IPS-20b (cell line): ENCODE results near the gene NMT1.

Experiments used
- H3K27ac ChIP-seq: one replicate; pipeline ENCODE4 v1.5.1; 2013; ENCODE audit warnings: low read length
- H3K27me3 ChIP-seq: 2 replicates; pipeline ENCODE4 v1.6.1; 2013; ENCODE audit warnings: mild to moderate bottlenecking, low read length, inconsistent platforms; ENCODE audit not compliant: insufficient read depth
- H3K36me3 ChIP-seq: 2 replicates; pipeline ENCODE4 v1.6.1; 2013; ENCODE audit warnings: low read depth, mild to moderate bottlenecking, inconsistent platforms, low read length, moderate library complexity; ENCODE audit not compliant: insufficient read depth
- H3K4me1 ChIP-seq: 2 replicates; pipeline ENCODE4 v1.6.1; 2013; ENCODE audit warnings: mild to moderate bottlenecking, control low read depth, inconsistent platforms, low read length, moderate library complexity; ENCODE audit not compliant: insufficient read depth
- H3K4me3 ChIP-seq: 2 replicates; pipeline ENCODE4 v1.5.1; 2013; ENCODE audit warnings: mild to moderate bottlenecking, low read length, inconsistent platforms
- H3K9ac ChIP-seq: 2 replicates; pipeline ENCODE4 v1.6.1; 2013; ENCODE audit warnings: low read depth, mild to moderate bottlenecking, inconsistent platforms, low read length, moderate library complexity
- H3K9me3 ChIP-seq: 2 replicates; pipeline ENCODE4 v1.6.1; 2013; ENCODE audit warnings: mild to moderate bottlenecking, low read depth, low read length, inconsistent platforms; ENCODE audit not compliant: insufficient read depth

The NMT1 gene

DNA sequence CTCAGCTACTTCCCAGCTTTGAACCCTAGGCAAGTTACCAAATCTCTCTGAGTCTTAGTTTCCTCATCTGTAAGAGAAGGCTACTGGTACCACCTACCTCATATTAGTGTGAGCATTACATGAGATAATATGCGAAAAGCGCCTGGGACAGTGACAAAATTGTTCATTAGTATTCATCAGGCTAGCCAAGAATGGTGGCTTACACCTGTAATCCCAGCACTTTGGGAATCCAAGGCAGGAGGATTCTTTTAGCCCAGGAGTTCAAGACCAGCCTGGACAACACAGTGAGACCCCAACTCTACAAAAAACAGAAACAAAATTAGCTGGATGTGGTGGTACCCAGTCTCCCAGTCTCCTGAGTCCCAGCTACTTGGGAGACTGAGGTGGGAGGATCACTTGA lies 67.9 kb downstream of the NMT1 start:
- no peak overlapping the region for H3K9ac ChIP-seq
- H3K9me3 ChIP-seq, result no peaks in the 10 kb centered on the region
- H3K36me3 ChIP-seq, result no peaks in the 10 kb centered on the region
- peaks cover 6% of the 10 kb centered on the region; the same call in 1 of the 2 replicates for H3K27me3 ChIP-seq
- no peak overlapping the region for H3K27ac ChIP-seq
- H3K4me3 ChIP-seq, result no peak overlapping the region
- no peaks in the 10 kb centered on the region for H3K4me1 ChIP-seq

DNA sequence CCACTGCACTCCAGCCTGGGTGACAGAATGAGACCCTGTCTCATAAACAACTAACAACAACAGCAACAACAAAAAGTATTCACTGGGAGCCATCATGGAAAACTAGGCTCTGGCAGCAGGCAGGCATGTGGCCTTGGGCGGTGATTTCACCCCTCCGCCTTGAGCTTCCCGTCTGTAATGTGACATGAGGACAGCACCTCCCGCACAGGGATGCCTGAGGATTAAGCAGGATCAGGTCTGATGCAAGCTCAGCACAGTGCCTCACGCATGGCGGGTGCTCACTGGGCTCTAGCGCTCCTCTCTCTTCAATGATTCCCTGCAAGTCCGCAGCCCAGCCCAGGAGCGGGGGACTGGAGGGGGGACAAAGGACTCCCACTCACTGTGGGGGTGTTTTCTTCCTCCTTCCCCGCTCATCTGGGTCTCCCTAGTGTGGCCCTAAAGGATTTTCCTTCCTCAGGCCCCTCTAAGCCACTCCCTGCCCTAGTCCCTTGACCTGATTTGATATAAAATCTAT lies 68.4 kb downstream of the NMT1 start:
- H3K27me3 ChIP-seq, result peaks cover 6% of the 10 kb centered on the region; the same call in 1 of the 2 replicates
- no peaks in the 10 kb centered on the region for H3K36me3 ChIP-seq
- H3K27ac ChIP-seq, result no peak overlapping the region
- no peak overlapping the region for H3K4me3 ChIP-seq
- H3K4me1 ChIP-seq, result no peaks in the 10 kb centered on the region
- H3K9ac ChIP-seq, result no peak overlapping the region
- no peaks in the 10 kb centered on the region for H3K9me3 ChIP-seq

DNA sequence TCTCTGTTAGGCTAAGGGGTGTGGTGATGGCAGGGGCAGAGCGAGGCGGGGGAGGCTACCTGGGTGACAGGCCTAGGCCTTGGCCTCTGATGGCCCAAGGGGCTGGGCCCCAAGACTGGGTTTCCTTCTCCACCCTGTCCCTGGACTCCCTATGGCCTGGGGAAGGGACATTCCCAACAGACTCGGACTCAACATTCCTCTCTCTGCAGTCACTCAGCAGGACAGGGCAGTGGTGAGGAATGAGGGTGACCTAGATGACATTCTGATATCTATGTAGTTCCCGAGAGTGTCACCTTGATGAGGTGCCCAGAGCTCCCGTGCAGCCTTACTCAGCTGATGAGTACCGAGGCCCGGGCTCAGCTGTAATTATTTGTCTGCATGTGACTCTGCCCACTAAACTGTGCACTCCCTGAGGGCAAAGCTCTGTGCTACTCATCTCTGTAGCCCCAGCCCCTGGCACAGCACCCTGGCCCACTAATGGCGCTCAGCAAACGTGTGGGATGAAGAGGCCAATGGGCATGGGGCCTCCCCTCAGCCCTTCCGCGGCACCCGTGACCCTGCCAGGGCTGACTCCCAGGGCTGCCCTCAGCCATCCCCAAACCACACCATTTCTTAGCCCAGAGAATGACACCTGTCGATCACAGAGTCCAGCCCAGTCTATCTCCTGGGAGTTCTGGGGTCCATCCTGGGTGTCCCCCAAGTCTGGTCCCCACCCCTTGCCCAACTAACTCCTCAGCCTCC lies 69.0 kb downstream of the NMT1 start:
- no peaks in the 10 kb centered on the region for H3K36me3 ChIP-seq
- no peaks in the 10 kb centered on the region for H3K9me3 ChIP-seq
- no peaks in the 10 kb centered on the region for H3K4me1 ChIP-seq
- peaks cover 6% of the 10 kb centered on the region; the same call in 1 of the 2 replicates for H3K27me3 ChIP-seq
- H3K4me3 ChIP-seq, result no peak overlapping the region
- no peak overlapping the region for H3K9ac ChIP-seq
- H3K27ac ChIP-seq, result no peak overlapping the region

DNA sequence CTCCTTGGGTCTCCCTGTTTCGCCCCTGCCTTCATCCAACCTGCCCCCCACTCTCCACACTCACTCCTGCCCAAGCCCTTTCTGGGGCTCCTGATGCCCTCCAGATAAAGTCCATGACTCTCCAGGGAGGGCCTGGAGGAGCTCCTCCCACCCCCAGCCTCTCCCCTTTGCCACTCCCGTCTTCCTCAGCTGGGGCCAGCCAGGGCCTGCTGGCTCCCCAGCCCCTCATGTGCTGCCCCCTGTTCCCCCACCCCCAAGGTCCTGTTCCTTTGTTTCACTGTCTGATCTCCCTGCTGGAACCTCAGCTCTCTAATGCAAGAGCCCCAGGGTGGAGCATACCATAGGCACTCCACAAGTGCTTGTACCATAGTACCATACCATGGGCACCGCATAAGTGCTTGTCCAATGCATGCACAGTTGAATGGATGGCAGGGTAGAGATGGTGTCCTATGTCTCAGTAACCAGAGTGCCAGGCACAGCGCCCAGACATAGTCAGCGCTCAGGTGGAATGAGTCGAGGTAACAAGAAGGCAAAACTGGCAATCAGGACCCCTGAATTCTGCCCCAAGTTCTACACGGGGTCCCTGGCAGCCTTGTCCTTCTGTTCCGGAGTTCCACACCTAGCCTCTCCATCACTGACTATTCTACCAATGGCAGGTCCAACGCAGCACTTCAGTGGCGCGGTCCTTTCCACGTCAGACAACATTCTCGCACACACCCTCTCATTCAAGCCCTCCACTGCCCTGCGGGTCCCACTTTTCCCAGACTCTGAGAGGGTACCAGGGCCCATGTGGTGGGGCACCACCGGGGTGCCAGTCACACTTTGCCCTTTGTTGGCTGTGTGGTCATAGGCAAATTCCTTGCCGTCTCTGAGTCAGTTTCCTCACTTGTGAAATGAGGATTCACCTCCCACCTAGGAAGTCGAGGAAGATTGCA lies 69.8 kb downstream of the NMT1 start:
- Histone ChIP-seq H3K27me3 (peaks cover 6% of the 10 kb centered on the region; the same call in 1 of the 2 replicates), H3K9me3 (no peaks in the 10 kb centered on the region), H3K36me3 (no peaks in the 10 kb centered on the region), H3K27ac (no peak overlapping the region), H3K4me1 (no peaks in the 10 kb centered on the region), H3K4me3 (peak overlapping the region; percentile 67; the same call in 1 of the 2 replicates), H3K9ac (no peak overlapping the region)

DNA sequence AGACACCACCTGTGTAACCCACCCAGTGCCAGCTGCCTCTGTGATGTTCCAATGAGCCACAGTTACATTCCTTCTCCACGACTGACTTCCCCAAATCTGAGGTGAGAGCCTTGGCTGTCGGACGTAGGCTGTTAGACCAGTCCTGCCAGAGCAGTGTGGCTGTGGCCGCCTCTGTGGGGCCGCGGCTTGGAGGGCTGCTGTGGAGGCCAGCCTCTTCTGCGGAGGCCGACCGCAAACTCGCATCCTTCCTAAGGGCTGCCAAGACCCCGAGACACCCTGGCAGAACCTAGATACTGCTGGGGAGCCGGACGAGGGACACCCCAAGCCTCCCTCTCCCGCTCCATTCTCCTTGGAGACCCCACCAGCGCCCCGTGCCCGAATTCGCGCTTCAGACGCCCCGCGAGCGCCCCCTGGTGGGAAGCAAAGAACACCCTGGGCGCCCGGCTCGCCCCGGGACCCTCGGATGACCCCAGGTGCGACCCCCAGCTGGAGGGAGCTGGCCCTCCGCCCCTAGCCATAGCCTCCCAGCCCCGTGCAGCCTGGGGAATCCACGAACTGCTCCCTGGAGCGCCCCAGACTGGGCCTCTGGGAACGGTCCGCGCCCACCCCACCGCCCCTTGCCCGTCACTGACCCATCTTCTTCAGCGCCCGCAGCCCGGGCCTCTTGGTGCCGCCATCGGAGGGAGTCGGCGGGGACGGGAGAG lies 70.7 kb downstream of the NMT1 start:
- no peak overlapping the region for H3K27ac ChIP-seq
- H3K4me3 ChIP-seq, result peak overlapping the region; percentile 67
- H3K9ac ChIP-seq, result no peak overlapping the region; the same call in 1 of the 2 replicates
- H3K4me1 ChIP-seq, result no peaks in the 10 kb centered on the region
- no peaks in the 10 kb centered on the region for H3K9me3 ChIP-seq
- H3K27me3 ChIP-seq, result peaks cover 6% of the 10 kb centered on the region; the same call in 1 of the 2 replicates
- no peaks in the 10 kb centered on the region for H3K36me3 ChIP-seq

DNA sequence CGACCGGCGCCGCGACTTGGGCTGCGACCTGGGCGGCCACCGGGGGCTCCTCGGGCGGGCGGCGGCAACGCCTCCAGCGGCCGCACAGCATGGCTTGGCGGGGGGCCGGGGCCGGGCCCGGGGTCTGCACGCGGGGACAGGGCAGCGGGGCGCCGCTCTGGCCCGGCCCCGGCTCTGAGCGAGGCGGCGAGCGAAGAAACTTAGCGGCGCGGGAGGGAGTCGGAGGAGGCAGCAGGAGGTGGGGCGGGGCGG lies 71.1 kb downstream of the NMT1 start, which contains the start of gene PLCD3:
Gene PLCD3 (minus strand): TSS at position 196 of the 252 bp plus-strand sequence. CDS start 105 bp downstream, at position 91.
- no peaks in the 10 kb centered on the region for H3K4me1 ChIP-seq
- H3K36me3 ChIP-seq, result no peaks in the 10 kb centered on the region
- H3K27ac ChIP-seq, result no peak within 1 kb of the TSS
- H3K27me3 ChIP-seq, result peaks cover 6% of the 10 kb centered on the region; the same call in 1 of the 2 replicates
- peak within 1 kb of the TSS; percentile 81 for H3K4me3 ChIP-seq
- H3K9ac ChIP-seq, result peak within 1 kb of the TSS; percentile 67; the same call in 1 of the 2 replicates
- H3K9me3 ChIP-seq, result no peaks in the 10 kb centered on the region

DNA sequence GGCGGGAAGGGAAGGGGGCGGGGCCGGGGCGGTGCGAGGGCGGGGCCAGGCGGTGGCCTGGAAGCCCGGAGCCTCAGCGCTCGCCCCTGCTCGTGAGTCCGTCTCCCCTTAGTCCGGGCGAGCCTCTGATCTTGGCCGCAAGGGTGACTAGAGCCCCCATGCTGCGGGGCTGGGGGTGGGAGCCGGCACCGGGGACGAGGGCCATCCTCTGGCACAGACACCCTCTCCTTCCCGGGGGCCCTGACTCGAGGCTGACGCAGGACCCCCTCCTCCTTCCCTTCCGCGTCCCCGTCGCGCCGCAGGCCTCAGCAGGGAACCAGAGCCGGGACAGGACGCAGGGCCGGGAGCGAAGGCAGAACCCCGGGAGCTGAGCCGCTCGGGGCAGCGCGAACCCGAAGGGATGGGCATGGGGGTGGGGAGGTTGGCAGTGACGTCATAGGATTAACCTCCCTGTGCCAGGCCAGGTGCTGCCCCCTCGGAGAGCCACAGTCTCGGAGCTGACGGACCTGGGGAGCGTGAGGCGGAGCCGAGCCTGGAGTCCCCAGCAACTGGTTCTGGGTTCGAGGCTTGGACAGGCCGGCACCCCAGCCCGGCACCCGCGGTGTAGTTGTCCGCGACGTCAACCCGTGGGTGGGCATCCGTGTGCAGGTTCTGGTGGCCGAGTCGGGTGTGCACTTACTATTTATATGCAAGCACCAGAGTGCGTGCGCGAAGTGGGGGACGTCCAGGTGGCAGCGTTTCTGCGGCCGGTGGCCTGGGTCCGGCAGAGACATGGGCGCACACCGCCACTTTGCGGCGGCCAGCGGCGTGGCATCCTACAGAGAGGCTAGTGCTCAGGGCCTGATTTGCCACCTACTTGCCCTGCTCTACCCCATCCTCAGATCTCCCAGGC lies 71.7 kb downstream of the NMT1 start:
- no peaks in the 10 kb centered on the region for H3K9me3 ChIP-seq
- H3K36me3 ChIP-seq, result no peaks in the 10 kb centered on the region
- peak overlapping the region; percentile 81 for H3K4me3 ChIP-seq
- no peaks in the 10 kb centered on the region for H3K4me1 ChIP-seq
- no peak overlapping the region for H3K27ac ChIP-seq
- H3K27me3 ChIP-seq, result peaks cover 6% of the 10 kb centered on the region; the same call in 1 of the 2 replicates
- peak overlapping the region; percentile 67; the same call in 1 of the 2 replicates for H3K9ac ChIP-seq

DNA sequence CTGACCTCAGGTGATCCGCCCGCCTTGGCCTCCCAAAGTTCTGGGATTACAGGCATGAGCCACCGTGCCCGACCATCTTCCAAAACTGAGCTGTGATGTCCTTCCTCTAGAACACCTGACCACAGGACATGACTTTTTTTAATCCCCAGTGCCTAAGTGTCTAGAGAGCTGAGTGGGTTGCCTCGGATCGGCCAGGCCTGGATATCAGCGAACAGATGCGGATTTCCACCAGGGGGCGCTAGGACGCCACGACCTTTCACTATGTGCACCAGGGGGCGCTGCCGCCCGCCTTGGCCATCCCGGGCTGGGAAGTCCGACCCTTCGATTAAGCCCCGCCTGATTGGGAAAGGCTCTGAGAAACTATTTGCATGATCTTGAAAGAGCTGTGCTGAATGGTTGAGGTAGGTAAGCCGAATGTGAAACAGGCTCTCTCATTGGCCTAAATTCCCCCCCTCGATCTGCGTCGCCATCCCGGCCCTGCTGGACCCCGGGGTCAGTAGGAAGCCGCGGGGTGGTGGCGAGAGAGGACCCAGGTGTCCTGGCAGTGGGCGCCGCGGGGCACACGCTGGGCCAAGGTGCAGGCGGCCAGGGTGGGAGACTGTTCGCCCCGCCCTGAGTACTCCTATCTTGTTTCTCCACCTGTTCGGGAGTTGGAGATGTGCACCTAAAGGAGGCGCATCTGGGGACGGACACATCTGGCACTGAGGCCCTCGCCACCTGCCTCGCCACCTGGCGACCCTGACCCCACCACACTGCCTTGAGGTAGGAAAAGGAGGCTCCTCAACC lies 74.3 kb downstream of the NMT1 start, which contains the start of gene ACBD4:
Gene ACBD4 (plus strand): TSS at position 496 of the 786 bp plus-strand sequence. CDS start 458 bp downstream, outside the sequence.
- no peaks in the 10 kb centered on the region for H3K4me1 ChIP-seq
- no peaks in the 10 kb centered on the region for H3K9me3 ChIP-seq
- H3K27ac ChIP-seq, result no peak within 1 kb of the TSS
- no peaks in the 10 kb centered on the region for H3K36me3 ChIP-seq
- H3K9ac ChIP-seq, result peak within 1 kb of the TSS; percentile 40; the same call in 1 of the 2 replicates
- peak within 1 kb of the TSS; percentile 67 for H3K4me3 ChIP-seq
- peaks cover 6% of the 10 kb centered on the region; the same call in 1 of the 2 replicates for H3K27me3 ChIP-seq

DNA sequence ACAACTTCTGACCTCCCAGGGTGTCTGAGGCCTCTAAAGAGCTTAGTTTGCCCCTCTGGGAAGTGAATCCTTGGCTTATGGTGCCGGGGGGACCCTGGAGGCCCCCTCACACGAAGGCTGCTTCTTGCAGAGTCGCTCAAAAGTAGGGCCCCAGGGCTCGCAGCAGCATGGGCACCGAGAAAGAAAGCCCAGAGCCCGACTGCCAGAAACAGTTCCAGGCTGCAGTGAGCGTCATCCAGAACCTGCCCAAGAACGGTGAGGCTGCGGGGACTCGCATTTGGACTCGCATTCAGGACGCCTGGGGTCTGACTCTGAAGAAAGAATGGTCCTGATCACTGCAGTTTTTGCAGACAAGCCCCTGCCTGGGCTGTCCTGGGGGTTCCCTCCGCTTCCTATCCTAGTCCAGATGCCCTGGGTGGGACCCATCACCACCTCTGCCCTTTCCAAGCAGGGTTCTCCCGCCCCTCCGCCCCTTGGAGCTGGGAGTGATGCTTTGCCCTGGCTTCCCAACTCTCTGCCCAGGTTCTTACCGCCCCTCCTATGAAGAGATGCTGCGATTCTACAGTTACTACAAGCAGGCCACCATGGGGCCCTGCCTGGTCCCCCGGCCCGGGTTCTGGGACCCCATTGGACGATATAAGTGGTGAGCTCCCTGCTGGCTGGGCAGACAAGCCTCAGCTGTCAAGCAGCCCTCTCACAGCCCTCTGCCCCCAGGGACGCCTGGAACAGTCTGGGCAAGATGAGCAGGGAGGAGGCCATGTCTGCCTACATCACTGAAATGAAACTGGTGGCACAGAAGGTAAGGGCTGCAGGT lies 75.1 kb downstream of the NMT1 start:
- H3K36me3 ChIP-seq, result no peaks in the 10 kb centered on the region
- H3K9ac ChIP-seq, result peak overlapping the region; percentile 40; the same call in 1 of the 2 replicates
- H3K9me3 ChIP-seq, result no peaks in the 10 kb centered on the region
- no peaks in the 10 kb centered on the region for H3K4me1 ChIP-seq
- no peak overlapping the region for H3K27ac ChIP-seq
- peaks cover 5% of the 10 kb centered on the region; the same call in 1 of the 2 replicates for H3K27me3 ChIP-seq
- H3K4me3 ChIP-seq, result peak overlapping the region; percentile 67
